BLaER1 (cell line): ENCODE measurements around the gene ADCY9.
"Not testable (repeated sequence)": the region's sequence is repeated elsewhere in the genome, so short reads cannot be mapped to it uniquely, and the experiment has no call there.

Source experiments
- H3K27ac ChIP-seq: shearing (Covaris generic); formaldehyde crosslinking; 2 replicates; pipeline ENCODE4 v1.8.1; 2022
- H3K27me3 ChIP-seq: shearing (Covaris generic); formaldehyde crosslinking; 2 replicates; pipeline ENCODE4 v1.8.1; 2022
- H3K36me3 ChIP-seq: shearing (Covaris generic); formaldehyde crosslinking; 2 replicates; pipeline ENCODE4 v1.8.1; 2022
- H3K4me1 ChIP-seq: shearing (Covaris generic); formaldehyde crosslinking; 2 replicates; pipeline ENCODE4 v1.8.1; 2022
- H3K4me2 ChIP-seq: shearing (Covaris generic); formaldehyde crosslinking; 2 replicates; pipeline ENCODE4 v1.8.1; 2022
- H3K4me3 ChIP-seq: shearing (Covaris generic); formaldehyde crosslinking; 2 replicates; pipeline ENCODE4 v1.8.1; 2022
- H3K9ac ChIP-seq: shearing (Covaris generic); formaldehyde crosslinking; 2 replicates; pipeline ENCODE4 v1.8.1; 2022
- H3K9me3 ChIP-seq: shearing (Covaris generic); formaldehyde crosslinking; 2 replicates; pipeline ENCODE4 v1.8.1; 2022
- H4K20me1 ChIP-seq: shearing (Covaris generic); formaldehyde crosslinking; 2 replicates; pipeline ENCODE4 v1.8.1; 2022
- Cebpa-rat ChIP-seq: shearing (Covaris generic); IDR thresholded peaks from 2 replicates; pipeline ENCODE4 v1.8.1; 2022

ADCY9 gene

GRCh38 chr16:3963886-3964685 is 152.2 kb downstream of the ADCY9 start:
- TF ChIP-seq Cebpa-rat: no peak
- no peak overlapping the region for H3K27ac ChIP-seq
- no peak overlapping the region for H3K9ac ChIP-seq
- H3K4me3 ChIP-seq: no peak overlapping the region
- H3K36me3 ChIP-seq: peaks cover 53% of the 10 kb centered on the region
- no peaks in the 10 kb centered on the region for H3K27me3 ChIP-seq
- H4K20me1 ChIP-seq: peaks cover 24% of the 10 kb centered on the region
- peak overlapping the region; percentile 47 for H3K4me2 ChIP-seq
- 0 out of 2 replicates have a peak, but pooled peaks cover 4% of the 10 kb centered on the region for H3K9me3 ChIP-seq
- H3K4me1 ChIP-seq: peaks cover 48% of the 10 kb centered on the region

GRCh38 chr16:3963203-3963602 is 153.0 kb downstream of the ADCY9 start:
- H3K9ac ChIP-seq: 0 out of 2 replicates have a peak overlapping the region, but pooled peaks have one; percentile 21

GRCh38 chr16:3961449-3961849 is 154.8 kb downstream of the ADCY9 start:
- no peak for TF ChIP-seq Cebpa-rat
- Histone ChIP-seq H3K4me2 (peak overlapping the region; percentile 81), H3K27me3 (no peaks in the 10 kb centered on the region), H3K4me1 (peaks cover 55% of the 10 kb centered on the region), H3K9ac (no peak overlapping the region), H3K9me3 (0 out of 2 replicates have a peak, but pooled peaks cover 4% of the 10 kb centered on the region), H4K20me1 (peaks cover 24% of the 10 kb centered on the region), H3K4me3 (peak overlapping the region; percentile 61), H3K27ac (peak overlapping the region; percentile 46), H3K36me3 (peaks cover 27% of the 10 kb centered on the region)

More at GRCh38 chr16:3963203-3963602, 153.0 kb downstream of the ADCY9 start:
- no peaks in the 10 kb centered on the region for H3K27me3 ChIP-seq
- TF ChIP-seq Cebpa-rat: no peak
- H3K9me3 ChIP-seq: 0 out of 2 replicates have a peak, but pooled peaks cover 4% of the 10 kb centered on the region
- H3K4me2 ChIP-seq: peak overlapping the region; percentile 47
- H3K27ac ChIP-seq: no peak overlapping the region
- peaks cover 43% of the 10 kb centered on the region for H3K4me1 ChIP-seq
- peaks cover 44% of the 10 kb centered on the region for H3K36me3 ChIP-seq
- H3K4me3 ChIP-seq: no peak overlapping the region
- H4K20me1 ChIP-seq: peaks cover 24% of the 10 kb centered on the region

- not testable (repeated sequence) for H3K27me3 ChIP-seq, H3K27ac ChIP-seq, H3K9ac ChIP-seq, H3K9me3 ChIP-seq
- peak overlapping the region; percentile 81 for H3K4me2 ChIP-seq
- H3K4me3 ChIP-seq: peak overlapping the region; percentile 61
- H3K4me1 ChIP-seq: peaks cover 58% of the 10 kb centered on the region
- H4K20me1 ChIP-seq: peaks cover 20% of the 10 kb centered on the region
- H3K36me3 ChIP-seq: peaks cover 13% of the 10 kb centered on the region
Measured at GRCh38 chr16:3959926-3960590, 156.2 kb downstream of the ADCY9 start.

- Histone ChIP-seq H4K20me1 (peaks cover 11% of the 10 kb centered on the region), H3K4me3 (no peak overlapping the region), H3K9ac (no peak overlapping the region), H3K4me2 (no peak overlapping the region), H3K4me1 (peaks cover 67% of the 10 kb centered on the region), H3K27ac (no peak overlapping the region), H3K9me3 (no peaks in the 10 kb centered on the region), H3K36me3 (peaks cover 9% of the 10 kb centered on the region; the same call in 1 of the 2 replicates), H3K27me3 (no peaks in the 10 kb centered on the region)
- no peak for TF ChIP-seq Cebpa-rat
Measured at GRCh38 chr16:3959148-3959547, 157.1 kb downstream of the ADCY9 start.

- no peaks in the 10 kb centered on the region for H4K20me1 ChIP-seq
- no peak overlapping the region for H3K4me3 ChIP-seq
- H3K4me2 ChIP-seq: peak overlapping the region; percentile 34
- TF ChIP-seq Cebpa-rat: no peak
- H3K27me3 ChIP-seq: no peaks in the 10 kb centered on the region
- H3K9ac ChIP-seq: no peak overlapping the region
- no peak overlapping the region for H3K27ac ChIP-seq
- H3K9me3 ChIP-seq: no peaks in the 10 kb centered on the region
- peaks cover 67% of the 10 kb centered on the region for H3K4me1 ChIP-seq
- no peaks in the 10 kb centered on the region for H3K36me3 ChIP-seq
Measured at GRCh38 chr16:3957344-3957980, 158.8 kb downstream of the ADCY9 start.

- no peaks in the 10 kb centered on the region for H3K9me3 ChIP-seq
- H3K27ac ChIP-seq: peak overlapping the region; percentile 44; the same call in 1 of the 2 replicates
- H3K4me1 ChIP-seq: peaks cover 72% of the 10 kb centered on the region
- no peaks in the 10 kb centered on the region for H4K20me1 ChIP-seq
- no peak overlapping the region for H3K4me3 ChIP-seq
- peak overlapping the region; percentile 74 for H3K4me2 ChIP-seq
- no peaks in the 10 kb centered on the region for H3K36me3 ChIP-seq
- TF ChIP-seq Cebpa-rat: no peak
- H3K9ac ChIP-seq: peak overlapping the region; percentile 48; the same call in 1 of the 2 replicates
- H3K27me3 ChIP-seq: no peaks in the 10 kb centered on the region
Measured at GRCh38 chr16:3954411-3954921, 161.8 kb downstream of the ADCY9 start.

- TF ChIP-seq Cebpa-rat: no peak
- Histone ChIP-seq H3K4me2 (peak overlapping the region; percentile 74), H3K9ac (peak overlapping the region; percentile 48; the same call in 1 of the 2 replicates), H3K36me3 (no peaks in the 10 kb centered on the region), H3K27ac (peak overlapping the region; percentile 44; the same call in 1 of the 2 replicates), H3K4me1 (peaks cover 78% of the 10 kb centered on the region), H4K20me1 (no peaks in the 10 kb centered on the region), H3K9me3 (no peaks in the 10 kb centered on the region), H3K4me3 (no peak overlapping the region), H3K27me3 (no peaks in the 10 kb centered on the region)
Measured at GRCh38 chr16:3953728-3954410, 162.4 kb downstream of the ADCY9 start.

- Histone ChIP-seq H3K4me2 (peak overlapping the region; percentile 74), H3K9ac (no peak overlapping the region), H3K27me3 (no peaks in the 10 kb centered on the region), H3K4me1 (peaks cover 80% of the 10 kb centered on the region), H3K36me3 (no peaks in the 10 kb centered on the region), H4K20me1 (no peaks in the 10 kb centered on the region), H3K9me3 (no peaks in the 10 kb centered on the region), H3K4me3 (peak overlapping the region; percentile 21; the same call in 1 of the 2 replicates), H3K27ac (peak overlapping the region; percentile 32; the same call in 1 of the 2 replicates)
- TF ChIP-seq Cebpa-rat: no peak
Measured at GRCh38 chr16:3952737-3953131, 163.5 kb downstream of the ADCY9 start.
